ENCODE results near the gene TMEM187.

The TMEM187 gene, protein sequence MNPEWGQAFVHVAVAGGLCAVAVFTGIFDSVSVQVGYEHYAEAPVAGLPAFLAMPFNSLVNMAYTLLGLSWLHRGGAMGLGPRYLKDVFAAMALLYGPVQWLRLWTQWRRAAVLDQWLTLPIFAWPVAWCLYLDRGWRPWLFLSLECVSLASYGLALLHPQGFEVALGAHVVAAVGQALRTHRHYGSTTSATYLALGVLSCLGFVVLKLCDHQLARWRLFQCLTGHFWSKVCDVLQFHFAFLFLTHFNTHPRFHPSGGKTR

DNA sequence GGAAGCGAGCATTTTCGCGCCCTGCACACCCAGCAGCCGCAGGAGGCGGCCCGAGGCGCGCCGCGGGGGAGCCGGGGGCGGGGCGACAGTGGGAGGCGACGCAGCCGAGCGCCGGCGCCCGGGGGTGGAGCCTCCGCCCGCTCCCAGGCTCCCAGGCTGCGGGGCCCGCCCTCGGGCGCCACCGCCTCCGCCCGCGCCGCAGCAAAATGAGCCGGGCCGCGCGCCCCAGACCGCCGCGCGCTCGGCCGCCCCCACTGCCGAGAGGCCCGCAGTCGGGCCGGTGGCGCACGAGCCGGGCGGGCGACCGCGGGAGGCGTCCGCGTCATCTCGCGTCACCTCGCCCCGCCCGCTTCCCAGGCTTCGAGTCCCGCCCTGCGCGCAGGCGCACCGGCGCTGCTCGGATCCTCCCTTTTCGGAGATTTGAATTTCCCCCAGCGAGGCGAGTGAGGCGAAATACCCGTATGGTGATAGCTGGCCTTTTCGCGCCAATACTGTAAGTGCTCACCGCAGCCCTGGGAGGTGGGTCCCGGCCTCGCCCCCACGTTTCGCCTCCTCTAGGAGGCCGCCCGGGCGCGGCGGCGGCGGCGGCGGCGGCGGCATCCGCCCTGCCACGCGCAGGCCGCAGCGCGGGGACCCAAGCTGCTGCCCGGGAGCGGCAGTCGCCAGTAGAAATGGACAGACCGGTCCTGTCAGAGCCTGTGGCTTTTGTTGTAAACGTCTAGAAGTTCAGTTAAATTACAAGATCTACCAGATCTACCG is at the start of gene TMEM187:
Gene TMEM187, plus strand, starts transcription at position 387 of the 759 bp plus-strand sequence. CDS start 9,309 bp downstream, outside the sequence.
- peak; percentile 96 for DNase-seq

DNA sequence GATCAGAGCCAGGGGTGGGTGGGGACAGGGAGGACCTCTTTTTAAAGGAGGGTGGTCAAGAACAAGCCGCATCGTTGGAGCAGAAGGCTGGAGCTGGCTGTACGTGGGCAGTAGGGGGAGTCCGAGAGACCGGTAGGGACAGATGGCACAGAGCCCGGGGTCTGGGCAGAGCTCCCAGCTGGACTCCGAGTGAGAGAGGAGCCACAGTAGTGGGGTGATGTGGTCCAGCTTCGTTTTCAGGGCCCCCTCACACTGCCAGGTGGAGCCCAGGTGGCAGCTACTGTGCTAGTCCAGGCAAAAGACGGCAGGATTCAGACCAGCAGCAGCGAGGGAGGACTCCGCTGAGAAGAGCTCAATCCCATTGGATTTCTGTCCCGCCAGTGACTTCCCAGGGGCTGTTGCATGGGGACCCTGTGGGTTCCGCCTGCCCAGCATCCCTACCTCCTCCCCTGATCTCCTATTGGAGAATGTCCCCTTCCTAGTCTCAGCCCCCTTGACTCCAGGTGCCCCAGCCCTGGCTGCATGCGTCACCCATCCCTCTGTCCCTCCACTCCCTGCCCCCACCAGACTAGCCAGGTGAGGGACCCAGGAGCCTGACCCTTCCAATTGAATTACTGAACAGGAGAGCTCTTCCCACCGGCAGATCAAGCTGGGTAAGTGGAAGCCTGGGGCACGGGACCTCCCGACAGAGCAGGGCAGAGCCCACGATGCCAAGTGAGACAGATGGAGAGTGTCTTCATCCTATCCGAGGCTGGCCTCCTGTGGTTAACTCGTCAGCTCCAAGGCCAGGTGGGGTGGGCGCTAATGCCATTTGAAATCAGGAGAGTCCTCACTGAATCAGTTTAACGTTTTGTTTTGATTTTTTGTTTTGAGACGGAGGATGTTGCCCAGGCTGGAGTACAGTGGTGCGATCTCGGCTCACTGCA is 49.4 kb upstream of the TMEM187 start:
- DNase-seq, result peak; percentile 45

DNA sequence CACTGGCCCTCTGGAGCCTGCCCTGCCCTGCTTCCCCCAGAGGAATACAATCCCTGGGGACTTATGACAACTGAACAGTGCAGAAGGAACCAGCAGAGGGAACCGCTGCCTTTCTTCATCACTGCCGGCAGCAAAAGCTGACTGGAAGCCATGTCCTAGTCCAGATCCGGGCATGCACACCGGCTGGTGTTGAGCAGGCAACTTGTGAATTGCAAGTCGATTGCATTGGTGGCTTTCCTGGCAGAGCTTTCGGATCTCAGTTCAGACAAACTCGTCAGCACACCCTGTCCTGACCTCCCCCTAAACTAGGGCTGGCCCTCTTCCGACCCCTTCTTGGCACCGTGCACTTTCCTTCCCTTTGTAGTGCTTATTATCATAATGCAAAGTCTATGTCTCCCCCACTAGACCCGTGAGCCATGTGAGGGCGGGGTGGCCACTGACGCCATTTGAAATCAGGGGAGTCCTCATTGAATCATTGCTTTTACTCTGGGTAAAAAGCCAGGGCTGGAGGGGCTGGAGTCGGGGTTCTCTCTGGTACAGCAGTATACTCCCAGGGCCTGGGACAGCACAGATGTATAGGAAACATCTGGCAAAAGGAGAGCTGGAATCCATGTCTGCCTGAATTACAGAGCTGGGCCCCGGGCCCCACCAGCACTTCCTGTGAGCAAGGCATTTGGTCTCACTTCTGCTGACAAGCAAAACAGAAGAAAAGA is 48.2 kb upstream of the TMEM187 start:
- peak; percentile 41 for DNase-seq

DNA sequence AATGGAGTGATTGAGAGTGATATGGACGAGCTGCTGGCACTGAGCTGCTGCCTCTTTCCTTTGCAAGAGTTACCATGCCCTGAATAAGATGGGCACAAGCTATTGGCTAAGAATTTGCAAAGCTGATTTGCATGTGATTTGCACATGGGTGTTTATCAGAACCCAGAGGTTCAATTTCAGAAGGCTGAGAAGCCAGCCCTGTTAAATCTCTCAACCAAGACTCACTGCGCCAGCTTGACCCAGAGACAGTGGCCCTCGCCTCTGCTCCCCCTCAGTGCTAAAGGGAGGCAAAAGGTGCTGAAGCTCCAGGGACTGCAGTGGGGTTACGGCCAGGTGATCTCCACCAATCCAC is 47.2 kb upstream of the TMEM187 start:
- peak; percentile 48 for DNase-seq

DNA sequence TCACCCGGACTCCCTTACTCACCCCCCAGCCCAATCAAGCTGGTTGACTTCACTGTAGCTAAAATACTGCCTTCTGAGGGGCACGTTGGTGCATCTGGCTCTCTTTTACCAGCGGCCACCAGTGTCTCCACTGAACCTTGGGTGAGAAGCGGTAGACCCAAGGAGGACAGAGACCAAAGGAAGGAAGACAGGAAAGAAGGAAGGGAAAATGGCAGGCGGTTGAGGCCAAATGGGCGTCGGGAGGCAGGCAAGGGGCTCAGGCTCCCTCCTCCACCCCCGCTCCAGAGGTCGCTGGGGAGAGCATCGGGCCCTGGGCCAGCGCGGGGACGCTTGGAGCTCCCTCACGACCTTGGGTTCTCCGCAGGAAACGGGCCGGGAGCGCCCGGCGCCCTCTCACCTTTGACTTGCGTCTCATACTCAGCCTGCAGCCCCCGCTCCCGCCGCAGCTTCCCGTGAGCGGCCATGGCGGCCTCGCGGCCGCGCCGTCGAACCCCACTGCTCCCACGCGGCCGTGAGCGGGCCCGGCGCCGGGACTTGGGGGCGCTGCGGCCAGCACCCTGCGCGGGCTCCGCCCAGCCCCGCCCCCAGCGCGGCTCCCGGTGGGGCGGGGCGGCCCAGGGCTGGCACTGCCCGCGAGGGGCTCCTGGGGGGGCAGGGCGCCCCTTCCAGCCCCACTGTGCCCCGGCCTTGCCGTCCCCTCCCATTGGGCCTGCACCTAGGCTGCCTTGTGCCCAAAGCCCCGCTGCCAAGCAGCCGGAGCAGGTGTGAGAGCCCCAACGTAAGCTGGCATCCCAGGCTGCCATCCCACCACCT is 46.6 kb upstream of the TMEM187 start, which contains the start of gene ARHGAP4:
Gene ARHGAP4, minus strand, starts transcription at position 526 of the 813 bp plus-strand sequence. Its CDS starts 62 bp downstream, at position 464.
- peak; percentile 70 for DNase-seq

DNA sequence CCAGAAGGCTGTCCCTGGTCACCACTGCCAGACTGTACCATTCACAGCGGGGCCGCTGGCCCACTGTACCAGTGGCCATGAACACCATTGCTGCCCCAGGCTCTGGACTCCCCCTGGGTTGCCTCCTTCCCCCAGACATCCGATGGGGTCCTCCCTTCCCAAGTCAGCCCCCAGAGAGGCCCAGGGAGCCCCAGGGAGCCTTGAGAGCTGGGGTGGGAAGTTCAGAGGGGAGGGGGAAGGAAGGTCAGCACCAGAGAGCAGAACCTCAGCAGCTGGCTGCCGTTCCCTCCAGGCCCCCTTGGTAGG is 46.0 kb upstream of the TMEM187 start:
- no peak for DNase-seq

DNA sequence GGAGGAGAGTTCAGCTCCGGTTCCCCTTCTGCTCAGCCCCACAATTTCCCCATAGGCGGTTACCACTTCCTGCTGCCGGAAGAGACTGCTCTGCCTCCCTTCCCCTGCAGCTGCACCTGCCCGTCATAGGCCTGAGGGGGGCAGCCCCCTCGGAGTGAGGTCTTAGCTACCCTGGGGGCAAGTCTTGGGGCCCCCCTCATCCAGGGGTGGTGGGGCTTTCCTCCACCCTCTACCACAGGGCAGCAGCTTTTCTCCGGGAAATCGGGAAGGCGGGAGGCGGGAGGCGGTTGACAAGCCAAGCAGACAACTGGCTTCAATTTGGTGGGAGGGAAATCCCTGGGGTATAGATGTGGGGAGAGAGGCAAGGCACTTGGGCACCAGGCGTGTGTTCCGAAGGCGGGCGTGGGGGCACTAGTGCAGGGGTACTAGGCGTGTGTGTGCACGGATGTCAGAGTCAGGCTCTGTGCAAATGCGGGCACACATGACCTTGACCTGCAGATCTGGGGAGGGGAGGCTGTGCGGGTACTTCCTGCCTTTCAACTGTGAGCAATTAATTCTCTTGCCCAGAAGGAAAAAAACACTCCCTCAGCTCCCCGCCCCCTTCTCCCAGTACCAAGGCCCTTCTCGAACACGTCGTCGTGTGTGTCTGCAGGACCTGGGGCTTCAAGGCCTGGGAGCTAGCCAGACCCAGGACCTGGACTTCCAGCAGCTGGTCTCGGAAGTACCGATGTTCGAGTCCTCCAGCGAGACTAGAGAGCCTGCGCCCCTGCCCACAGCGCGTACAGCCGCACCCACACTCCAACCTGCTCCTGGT is 45.5 kb upstream of the TMEM187 start:
- DNase-seq, result peak; percentile 90

DNA sequence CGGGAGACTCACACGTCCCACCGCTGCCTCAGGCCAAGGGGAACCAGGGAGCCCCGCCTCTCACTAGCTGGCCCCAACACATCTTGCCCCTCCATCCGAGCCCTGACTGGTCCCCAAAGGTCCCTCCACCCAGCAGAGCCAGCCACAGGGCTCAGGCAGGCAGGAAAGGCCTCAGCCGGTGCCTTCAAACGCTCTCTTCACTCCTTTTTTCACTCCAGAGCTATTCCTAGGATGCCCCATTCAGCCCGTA is 45.0 kb upstream of the TMEM187 start:
- DNase-seq, result no peak

DNA sequence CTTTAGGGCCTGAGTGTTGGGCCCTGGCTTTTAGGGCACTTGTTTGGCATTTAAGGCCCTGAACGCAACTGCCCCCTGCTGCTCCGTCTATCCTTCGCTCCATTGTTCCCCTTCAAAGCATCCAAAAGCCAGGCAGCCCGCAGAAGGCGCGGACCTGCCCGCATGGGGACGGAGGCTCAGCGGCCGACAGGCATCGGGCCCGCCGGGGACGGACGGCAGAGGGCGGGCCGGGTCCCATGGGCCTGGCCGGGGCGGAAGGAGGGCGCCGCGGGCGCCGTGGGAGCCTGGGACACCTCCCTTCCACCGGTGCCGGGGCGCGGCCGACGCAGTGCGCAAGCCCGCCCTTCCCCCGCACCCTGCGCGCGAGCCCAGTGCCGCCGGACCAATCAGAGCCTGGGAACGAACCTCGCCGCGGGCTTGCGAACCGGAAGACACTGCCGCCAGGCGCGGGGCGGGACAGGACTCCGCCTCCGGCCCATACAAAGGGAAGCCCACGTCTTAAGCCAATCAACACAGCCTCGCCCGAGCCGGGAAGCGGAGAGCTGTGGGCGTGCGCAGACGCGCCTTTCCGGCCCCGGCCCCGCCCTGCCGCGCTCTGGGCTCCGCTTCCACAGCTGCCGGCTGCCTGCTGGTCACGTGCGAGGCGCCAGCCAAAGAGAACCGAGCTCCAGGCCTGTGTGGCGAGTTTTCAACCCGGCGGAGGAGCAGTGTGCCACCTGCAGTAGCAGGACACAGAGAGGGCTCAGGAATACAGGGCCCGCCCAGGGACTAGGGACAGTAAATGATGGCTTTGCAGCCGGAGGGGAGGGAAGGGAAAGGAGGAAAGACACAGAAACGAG is 44.4 kb upstream of the TMEM187 start:
- DNase-seq, result peak; percentile 98

DNA sequence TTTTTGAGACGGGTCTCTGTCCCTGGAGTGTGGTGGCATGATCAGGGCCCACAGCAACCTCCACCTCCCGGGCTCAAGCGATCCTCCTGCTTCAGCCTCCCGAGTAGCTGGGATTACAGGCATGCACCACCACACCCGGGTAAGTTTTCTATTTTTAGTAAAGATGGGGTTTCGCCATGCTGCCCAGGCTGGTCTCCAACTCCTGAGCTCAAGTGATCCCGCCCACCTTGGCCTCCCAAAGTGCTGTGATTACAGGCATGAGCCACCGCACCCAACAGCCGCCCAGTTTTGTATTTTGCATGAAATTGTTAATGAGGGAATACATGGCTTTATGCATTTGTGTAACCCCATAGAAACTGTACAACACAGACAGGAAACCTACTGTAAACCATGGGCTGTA is 43.7 kb upstream of the TMEM187 start:
- no peak for DNase-seq

DNA sequence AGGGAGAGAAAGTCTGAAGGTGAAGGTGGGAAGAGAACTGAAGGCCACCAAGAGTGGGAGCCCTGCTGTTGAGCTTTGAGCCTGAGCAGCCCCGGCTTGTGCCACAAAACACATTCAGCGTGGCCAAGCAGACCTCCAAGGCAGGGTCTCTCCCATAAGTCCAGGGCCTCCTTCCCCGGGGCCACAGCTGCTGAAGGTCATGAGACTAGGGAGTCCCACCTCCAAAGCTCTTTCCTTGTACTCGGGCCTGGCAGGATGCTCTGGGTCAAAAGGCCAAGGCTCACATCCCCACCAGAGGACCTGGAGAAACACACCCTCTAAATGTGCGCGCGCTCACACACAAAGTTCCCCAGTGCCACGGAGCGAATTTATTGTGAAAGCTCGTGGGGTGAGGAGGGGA is 43.0 kb upstream of the TMEM187 start:
- DNase-seq, result no peak

DNA sequence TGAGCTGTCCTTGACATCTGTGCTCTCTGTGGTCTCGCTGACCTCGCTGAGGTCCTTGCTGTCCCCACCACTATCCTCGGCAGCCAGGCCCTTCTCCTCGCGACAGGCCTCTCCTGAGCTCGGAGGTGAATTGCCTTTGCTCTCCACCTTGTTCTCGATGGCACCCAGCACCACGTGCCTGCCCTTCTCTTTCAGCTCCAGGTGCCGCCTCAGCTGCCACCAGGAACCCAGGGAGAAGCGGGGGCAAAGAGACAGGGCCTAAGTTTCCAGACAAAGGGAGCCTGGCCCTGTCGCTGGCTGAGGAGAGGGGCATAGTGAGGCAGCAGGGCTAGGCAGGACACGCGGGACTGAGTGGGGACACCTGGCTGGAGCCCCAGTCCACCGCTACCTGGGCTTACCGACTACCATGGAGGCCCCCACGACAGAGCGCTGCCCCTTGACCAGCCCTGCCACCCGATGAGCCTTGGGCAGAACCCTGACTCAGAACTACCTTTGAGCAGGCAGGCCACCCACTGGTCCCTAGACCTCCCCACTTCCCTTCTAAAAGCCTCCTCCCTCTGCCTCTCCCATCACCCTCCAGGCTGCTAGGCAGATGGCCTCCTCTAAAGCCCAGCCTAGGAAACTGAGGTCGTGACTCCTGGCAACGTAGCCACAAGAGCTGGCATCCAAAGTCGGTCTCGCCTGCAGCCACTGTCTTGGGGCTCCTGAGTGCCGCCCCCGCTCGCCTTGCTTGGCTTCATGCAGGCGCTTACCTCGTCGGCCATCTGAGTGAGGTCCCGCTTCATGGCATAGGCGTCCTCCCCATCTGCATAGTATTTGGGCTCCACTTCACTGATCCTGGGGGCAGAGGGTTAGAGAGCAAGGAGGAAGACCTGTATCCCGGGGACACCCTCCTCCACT is 42.3 kb upstream of the TMEM187 start:
- no peak for DNase-seq

DNA sequence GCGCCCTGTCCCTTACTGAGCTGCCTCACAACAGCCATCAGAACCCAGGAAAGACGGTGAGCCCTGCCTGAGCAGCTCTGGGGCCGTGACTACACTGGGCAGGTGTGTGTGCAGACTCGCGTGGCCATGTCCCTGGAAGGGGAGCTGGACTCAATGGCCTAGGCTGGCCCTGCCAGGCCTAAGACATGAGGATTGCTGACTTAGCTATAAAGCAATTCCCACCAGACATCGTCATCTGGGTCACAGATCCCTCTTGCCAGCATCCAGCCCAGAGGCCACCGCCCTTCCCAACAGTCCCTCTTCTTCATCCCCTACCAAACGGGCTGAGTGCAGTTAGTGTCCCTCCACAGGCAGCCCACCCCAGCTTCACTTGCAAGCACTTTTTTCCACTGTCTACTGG is 41.4 kb upstream of the TMEM187 start:
- DNase-seq, result no peak

DNA sequence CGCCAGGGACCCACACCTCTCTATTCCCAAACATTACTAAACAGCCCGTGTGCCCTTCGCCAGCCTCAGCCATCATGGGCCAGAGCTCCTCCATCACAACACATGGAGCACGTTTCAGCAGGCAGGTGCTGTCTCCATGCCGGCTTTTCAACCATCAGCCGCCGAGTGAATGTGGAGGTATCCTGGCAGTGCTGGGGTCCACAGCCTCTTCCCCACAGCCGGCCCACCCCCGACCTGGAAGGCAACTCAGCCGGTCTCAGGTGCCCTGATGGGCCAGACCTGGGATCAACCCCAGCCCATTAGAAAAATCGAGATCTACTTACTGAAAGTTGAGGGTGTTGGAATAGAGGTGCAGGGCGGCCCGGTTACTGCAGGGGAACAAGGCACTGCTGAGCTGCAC is 40.8 kb upstream of the TMEM187 start:
- no peak for DNase-seq

DNA sequence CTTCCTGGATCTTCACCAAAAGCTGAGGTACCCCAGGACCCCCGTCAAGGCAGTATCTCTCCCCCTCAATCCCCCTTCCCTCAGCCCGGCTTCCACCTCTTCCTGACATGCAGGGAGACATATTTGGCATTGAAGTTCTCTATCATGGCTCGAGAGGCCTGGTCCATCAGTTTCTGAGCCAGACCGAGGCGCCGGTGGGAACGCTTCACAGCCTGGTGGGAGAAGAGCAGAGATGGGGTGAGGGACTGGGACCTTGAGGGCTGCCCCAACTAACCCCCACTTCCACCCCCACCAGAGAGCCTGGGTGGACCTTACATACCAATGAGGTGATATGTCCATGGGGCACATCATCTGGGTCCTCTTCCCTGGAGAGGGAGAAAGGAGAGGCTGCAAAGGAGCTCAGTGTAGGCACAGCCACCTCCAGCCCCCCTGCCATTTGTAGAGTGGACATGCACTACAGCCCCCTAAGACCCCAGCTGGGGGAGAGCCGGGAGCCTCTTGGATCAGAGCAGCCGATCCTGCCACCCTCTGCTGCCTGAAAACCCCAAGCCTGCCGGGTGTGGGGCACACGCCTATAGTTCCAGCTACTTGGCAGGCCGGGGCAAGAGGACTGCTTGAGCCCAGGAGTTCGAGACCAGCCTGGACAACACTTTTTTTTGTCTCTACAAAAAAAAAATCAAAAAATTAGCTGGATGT is 40.2 kb upstream of the TMEM187 start:
- DNase-seq, result no peak

DNA sequence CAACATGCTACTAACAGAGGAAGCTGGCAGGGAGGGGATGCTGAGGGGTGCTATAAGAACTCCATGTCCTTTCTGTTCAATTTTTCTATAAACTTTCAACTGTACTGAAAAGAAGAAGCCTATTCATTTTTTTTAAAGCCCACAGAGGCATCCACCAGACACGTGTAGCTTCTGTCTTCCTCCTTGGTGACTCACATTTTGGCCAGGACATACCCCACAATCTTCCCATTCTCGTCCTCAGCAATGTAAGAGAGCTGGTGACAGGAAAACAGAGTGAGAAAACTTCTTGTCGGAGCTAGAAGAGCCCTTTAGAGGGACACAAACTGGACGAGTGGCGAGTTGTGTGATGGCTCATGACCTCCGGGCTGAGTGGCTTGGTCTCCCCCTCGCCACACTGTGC is 38.8 kb upstream of the TMEM187 start:
- no peak for DNase-seq

DNA sequence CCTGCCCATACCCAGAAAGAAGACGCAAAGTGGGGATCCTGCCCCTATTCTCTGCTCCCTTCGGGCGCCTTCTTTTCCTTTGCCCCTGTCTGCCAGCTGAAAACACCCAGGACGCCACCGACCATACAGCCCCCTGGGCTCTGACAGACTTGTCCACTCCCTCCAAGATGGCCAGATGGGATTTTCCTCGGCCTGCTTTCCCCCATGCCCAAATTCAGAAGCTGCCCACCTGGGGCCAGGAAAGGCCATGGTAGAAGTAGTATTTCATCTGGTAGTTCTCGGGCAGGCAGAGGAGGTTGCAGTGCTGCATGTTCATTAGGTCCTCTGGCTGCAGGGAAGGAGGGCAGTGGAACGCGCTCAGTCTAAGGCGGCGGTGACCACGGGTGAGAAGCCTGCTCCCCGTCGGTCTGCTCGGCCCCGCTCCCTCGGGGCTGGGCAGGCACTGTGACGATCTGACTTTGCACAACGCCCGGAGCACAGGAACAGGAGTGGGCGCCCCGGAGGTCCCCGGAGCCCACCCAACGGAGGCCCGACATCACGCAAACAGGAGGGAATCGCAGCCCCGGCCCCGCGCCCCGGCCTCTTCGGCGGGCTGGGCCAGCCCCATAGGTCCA is 38.3 kb upstream of the TMEM187 start:
- no peak for DNase-seq

DNA sequence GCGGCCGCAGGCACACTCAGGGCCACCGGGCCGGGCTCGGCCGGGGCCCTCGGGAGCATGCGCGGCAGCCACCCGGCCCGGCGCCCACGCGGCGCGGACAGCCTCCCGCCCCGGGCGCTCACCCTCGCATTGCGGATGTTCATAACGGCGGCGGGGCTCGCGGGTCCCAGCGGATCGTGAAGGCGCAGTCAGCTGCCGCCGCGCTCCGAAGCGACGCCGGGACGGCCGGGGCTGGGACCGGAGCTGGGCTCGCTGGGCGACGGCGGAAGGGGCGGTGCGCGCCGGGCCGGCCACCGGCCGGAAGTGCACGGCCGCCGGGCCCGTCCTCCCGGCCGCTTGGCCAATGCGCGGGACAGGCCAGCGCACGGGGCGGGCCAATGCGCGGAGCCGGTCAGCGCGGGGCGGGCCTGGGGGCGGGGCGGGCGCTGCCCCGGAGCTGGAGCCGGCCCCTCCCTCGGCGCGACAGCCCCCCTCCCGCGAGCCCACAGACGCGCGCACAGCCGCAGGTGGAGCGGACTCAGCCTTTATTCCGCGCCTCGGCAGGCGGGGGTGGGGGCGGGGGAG is 37.7 kb upstream of the TMEM187 start, which contains the start of gene NAA10:
Gene NAA10, minus strand, starts transcription at position 276 of the 564 bp plus-strand sequence. Its CDS starts 133 bp downstream, at position 143.
- peak; percentile 84 for DNase-seq
